Stimulated activated CD4-positive, alpha-beta T cell treated with anti-CD3 and anti-CD28 coated beads, Interleukin-2, amount 100 ng/mL, for 24 hours (primary cell): Measurements from ENCODE around the gene CDC27.
"Not testable (repeated sequence)": the region's sequence is repeated elsewhere in the genome, so short reads cannot be mapped to it uniquely, and the experiment has no call there.

Experiments
- DNase-seq, 2 donors: peaks; one replicate each; pipeline ENCODE4 v3.0.0-alpha.2; 2020

The CDC27 gene

GRCh38 chr17:47192554-47192953 is 3.5 kb upstream of the CDC27 start:
- DNase-seq: no peak

- DNase-seq: no peak
Measured at GRCh38 chr17:47190770-47191169, 1.7 kb upstream of the CDC27 start.

- no peak for DNase-seq
Measured at GRCh38 chr17:47190243-47190642, 1.1 kb upstream of the CDC27 start.

- DNase-seq: no peak
Measured at GRCh38 chr17:47189732-47190237, 690 bp upstream of the CDC27 start.

- DNase-seq: no peak
Measured at GRCh38 chr17:47188271-47188875, 722 bp downstream of the CDC27 start.

GRCh38 chr17:47184681-47185080 is 4.4 kb downstream of the CDC27 start:
- no peak for DNase-seq

- DNase-seq: not testable (repeated sequence)
Measured at GRCh38 chr17:47180988-47181387, 8.1 kb downstream of the CDC27 start.

- DNase-seq: no peak
Measured at GRCh38 chr17:47180337-47180736, 8.8 kb downstream of the CDC27 start.

- no peak for DNase-seq
Measured at GRCh38 chr17:47179141-47179540, 10.0 kb downstream of the CDC27 start.

- no peak for DNase-seq
Measured at GRCh38 chr17:47177261-47177660, 11.8 kb downstream of the CDC27 start.

GRCh38 chr17:47176389-47176826 is 12.7 kb downstream of the CDC27 start:
- no peak for DNase-seq

GRCh38 chr17:47174823-47175222 is 14.3 kb downstream of the CDC27 start:
- not testable (repeated sequence) for DNase-seq

- DNase-seq: no peak
Measured at GRCh38 chr17:47172696-47173565, 16.2 kb downstream of the CDC27 start.

- DNase-seq: no peak
Measured at GRCh38 chr17:47170710-47171109, 18.4 kb downstream of the CDC27 start.

GRCh38 chr17:47168896-47169295 is 20.2 kb downstream of the CDC27 start:
- DNase-seq: not testable (repeated sequence)

GRCh38 chr17:47166854-47167253 is 22.2 kb downstream of the CDC27 start:
- DNase-seq: not testable (repeated sequence)

GRCh38 chr17:47165137-47165536 is 24.0 kb downstream of the CDC27 start:
- no peak for DNase-seq

GRCh38 chr17:47164263-47164662 is 24.8 kb downstream of the CDC27 start:
- DNase-seq: no peak

GRCh38 chr17:47162013-47162622 is 27.0 kb downstream of the CDC27 start:
- DNase-seq: no peak

GRCh38 chr17:47159315-47159714 is 29.8 kb downstream of the CDC27 start:
- no peak for DNase-seq

GRCh38 chr17:47145351-47145750 is 43.7 kb downstream of the CDC27 start:
- no peak for DNase-seq

- DNase-seq: no peak
Measured at GRCh38 chr17:47135235-47135634, 53.9 kb downstream of the CDC27 start.

- DNase-seq: not testable (repeated sequence)
Measured at GRCh38 chr17:47134354-47134753, 54.7 kb downstream of the CDC27 start.

GRCh38 chr17:47131761-47132160 is 57.3 kb downstream of the CDC27 start:
- DNase-seq: no peak
